ENCODE measurements around the gene SPAG8.

The SPAG8 gene, protein sequence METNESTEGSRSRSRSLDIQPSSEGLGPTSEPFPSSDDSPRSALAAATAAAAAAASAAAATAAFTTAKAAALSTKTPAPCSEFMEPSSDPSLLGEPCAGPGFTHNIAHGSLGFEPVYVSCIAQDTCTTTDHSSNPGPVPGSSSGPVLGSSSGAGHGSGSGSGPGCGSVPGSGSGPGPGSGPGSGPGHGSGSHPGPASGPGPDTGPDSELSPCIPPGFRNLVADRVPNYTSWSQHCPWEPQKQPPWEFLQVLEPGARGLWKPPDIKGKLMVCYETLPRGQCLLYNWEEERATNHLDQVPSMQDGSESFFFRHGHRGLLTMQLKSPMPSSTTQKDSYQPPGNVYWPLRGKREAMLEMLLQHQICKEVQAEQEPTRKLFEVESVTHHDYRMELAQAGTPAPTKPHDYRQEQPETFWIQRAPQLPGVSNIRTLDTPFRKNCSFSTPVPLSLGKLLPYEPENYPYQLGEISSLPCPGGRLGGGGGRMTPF

DNA sequence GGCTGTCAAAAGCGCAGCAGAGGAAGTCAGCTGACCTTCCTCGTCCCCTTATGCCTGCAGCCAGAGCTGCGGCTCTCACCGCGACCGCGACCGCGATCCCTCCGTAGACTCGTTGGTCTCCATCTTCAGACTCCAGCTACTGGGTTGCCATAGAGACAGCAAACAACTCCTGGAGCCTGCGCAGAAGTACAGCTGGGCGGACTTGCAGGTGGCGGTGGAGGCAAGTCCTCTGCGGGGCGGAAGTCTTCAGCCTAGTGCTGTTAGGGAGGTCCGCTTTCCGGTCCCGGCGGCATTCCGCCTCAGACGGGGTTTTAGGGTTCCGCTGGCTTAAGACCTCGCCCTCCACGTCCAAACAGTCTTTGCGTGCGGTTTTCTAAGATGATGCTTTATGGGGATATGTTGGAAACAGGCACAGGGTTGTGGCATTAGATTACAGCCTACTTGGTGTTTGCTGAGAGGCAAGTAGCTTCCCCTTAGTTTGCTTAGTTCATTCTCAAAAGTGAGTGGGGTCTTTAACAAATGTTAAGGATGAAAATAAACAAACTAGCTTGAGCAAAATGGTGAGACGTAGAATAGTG, at the start of gene SPAG8:
Gene SPAG8, minus strand, starts transcription at position 238 of the 578 bp plus-strand sequence. Its CDS starts 115 bp downstream, at position 123.
- ChIA-PET POLR2A (ENCODE audit: low non-redundant PET) (no interaction called here), CTCF (interaction anchor here (0.6 kb wide), 1 partner anchor 1422 kb away, joined by 4 read pairs; no protein-coding TSS in a partner anchor)
- DNase-seq (ENCODE audit: low spot score): peak; percentile 93
- TF ChIP-seq, protein P1, sequence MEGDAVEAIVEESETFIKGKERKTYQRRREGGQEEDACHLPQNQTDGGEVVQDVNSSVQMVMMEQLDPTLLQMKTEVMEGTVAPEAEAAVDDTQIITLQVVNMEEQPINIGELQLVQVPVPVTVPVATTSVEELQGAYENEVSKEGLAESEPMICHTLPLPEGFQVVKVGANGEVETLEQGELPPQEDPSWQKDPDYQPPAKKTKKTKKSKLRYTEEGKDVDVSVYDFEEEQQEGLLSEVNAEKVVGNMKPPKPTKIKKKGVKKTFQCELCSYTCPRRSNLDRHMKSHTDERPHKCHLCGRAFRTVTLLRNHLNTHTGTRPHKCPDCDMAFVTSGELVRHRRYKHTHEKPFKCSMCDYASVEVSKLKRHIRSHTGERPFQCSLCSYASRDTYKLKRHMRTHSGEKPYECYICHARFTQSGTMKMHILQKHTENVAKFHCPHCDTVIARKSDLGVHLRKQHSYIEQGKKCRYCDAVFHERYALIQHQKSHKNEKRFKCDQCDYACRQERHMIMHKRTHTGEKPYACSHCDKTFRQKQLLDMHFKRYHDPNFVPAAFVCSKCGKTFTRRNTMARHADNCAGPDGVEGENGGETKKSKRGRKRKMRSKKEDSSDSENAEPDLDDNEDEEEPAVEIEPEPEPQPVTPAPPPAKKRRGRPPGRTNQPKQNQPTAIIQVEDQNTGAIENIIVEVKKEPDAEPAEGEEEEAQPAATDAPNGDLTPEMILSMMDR (conservative IDR thresholded peaks at IDR 0.05; ENCODE audit: low read depth): no peak
- H3K27ac ChIP-seq: peak within 1 kb of the TSS; percentile 63

DNA sequence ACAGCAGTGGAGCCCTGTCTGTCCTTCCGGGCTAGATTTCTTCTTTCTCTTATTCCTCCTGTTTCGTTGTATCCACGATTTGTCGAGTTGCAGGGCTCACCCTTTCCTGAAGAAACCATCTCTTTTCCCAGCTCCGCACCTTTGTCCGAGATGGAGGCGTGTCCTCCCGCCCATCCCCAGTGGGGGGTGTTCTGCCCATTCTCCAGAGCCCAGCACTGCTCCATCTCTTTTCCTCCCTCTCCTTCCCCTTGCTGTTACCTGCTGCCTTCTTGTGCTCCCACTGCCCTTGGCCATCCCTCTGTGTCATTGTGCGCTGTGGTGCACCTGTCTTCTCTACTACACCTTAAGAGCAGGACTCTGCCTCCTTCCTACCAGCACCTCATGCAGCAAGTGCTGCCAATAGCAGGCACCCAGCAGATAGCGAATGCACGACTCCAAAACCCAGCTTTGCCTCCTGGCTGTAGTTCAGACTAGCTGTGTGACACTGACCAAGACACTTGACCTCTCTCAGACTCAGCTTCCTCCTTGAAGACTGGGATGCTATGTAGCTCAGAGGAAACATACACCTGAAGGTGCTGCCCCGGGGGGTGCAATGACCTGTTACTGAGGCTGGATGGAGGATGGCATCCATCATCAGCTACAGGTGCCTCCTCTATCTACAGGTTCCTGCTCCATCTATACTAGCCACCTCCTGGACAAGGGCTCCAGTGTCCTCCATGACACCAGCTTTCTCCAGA, 49.3 kb upstream of the SPAG8 start:
- POLR2A ChIA-PET (ENCODE audit: low non-redundant PET): no interaction called here
- TF ChIP-seq, protein P1 (conservative IDR thresholded peaks at IDR 0.05; ENCODE audit: low read depth): no peak
- CTCF ChIA-PET: interaction anchor here (0.5 to 2.0 kb wide), 3 partner anchors 21 to 323 kb away, joined by 3 to 6 read pairs (median 3); no protein-coding TSS in a partner anchor
- no peak overlapping the region for H3K27ac ChIP-seq
- DNase-seq (ENCODE audit: low spot score): no peak

DNA sequence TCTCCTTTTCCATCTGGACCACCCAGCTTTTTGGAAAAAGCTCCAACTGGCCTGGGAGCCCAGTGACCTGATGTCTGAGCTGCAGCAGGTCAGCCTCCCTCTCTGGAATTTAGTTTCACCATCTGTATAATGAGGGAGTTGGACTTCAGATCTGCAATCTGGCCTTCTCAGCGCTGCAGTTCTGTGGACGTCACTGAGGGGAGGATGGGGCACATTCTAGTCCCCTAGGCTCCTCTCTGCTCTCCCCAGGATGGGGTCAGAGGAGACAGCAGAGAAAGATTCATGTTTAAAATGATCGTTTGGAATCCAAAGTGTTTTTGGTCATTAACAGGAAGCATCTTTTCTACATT, 47.9 kb upstream of the SPAG8 start:
- H3K27ac ChIP-seq: no peak overlapping the region
- TF ChIP-seq, protein P1 (conservative IDR thresholded peaks at IDR 0.05; ENCODE audit: low read depth): no peak
- ChIA-PET POLR2A (ENCODE audit: low non-redundant PET) (no interaction called here), CTCF (interaction anchor here (0.6 to 0.7 kb wide), 2 partner anchors 16 to 29 kb away, joined by 4 read pairs; no protein-coding TSS in a partner anchor)
- no peak for DNase-seq (ENCODE audit: low spot score)

DNA sequence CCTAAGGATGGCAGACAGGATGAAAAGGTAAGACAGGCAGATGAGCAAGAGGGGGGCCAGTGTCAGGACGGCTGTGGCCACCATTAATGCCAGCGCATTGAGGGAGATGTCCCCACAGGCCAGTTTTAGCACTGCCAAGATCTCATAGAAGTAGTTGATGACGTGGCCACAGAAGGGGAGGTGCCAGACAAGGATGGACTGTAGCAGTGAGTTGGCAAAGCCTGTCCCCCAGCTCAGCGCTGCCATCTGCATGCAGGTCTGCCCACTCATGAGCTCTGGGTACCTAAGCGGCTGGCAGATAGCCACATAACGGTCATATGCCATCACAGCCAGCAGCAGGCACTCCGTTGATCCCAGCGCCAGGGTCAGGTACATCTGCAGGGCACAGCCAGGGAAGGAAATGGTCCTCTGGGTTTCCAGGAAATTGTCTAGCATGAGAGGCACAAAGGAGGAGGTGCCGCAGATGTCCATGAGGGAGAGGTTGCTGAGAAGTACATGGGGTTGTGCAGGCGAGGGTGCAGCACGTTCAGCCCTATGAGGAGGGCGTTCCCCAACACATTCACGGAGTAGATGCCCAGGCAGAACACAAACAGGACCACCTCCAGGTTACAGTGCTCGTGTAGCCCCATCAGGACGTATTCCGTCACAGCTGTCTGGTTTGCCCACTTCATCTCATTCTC, 47.4 kb upstream of the SPAG8 start:
- POLR2A ChIA-PET (ENCODE audit: low non-redundant PET): no interaction called here
- H3K27ac ChIP-seq: no peak overlapping the region
- CTCF ChIA-PET: interaction anchor here (0.5 to 0.7 kb wide), 3 partner anchors 16 to 992 kb away, joined by 3 to 4 read pairs (median 4); no protein-coding TSS in a partner anchor
- TF ChIP-seq, protein P1 (conservative IDR thresholded peaks at IDR 0.05; ENCODE audit: low read depth): no peak
- no peak for DNase-seq (ENCODE audit: low spot score)

DNA sequence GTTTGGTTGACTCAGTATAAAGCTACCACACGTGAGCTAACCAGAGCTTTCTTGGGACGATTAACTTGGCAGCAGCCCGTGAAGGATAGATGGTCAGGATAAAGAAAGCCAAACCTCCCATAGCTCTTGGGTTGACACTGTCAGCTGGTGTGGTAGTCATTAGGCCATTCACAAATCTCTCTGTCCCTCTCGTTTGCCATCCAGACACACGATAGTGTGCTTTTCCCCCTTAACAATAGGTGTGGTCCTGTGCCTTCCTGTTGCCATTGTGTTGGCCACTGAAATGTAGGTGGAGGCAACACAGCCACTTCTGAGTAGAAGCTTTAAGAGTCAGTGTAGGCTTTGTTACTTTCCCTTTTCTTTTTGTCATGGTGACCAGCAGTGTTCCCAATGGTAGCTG, 46.4 kb upstream of the SPAG8 start:
- POLR2A ChIA-PET (ENCODE audit: low non-redundant PET): no interaction called here
- CTCF ChIA-PET: interaction anchor here (0.7 to 1.1 kb wide), 2 partner anchors 20 to 49 kb away, joined by 3 read pairs; no protein-coding TSS in a partner anchor

More for the DNA sequence above, 46.4 kb upstream of the SPAG8 start:
- no peak for DNase-seq (ENCODE audit: low spot score)
- TF ChIP-seq, protein P1 (conservative IDR thresholded peaks at IDR 0.05; ENCODE audit: low read depth): no peak
- no peak overlapping the region for H3K27ac ChIP-seq
